GM18861 (cell line): ENCODE measurements around the gene TSHZ1.

ENCODE experiments used
- ATAC-seq: cut with Tn5 transposase; IDR thresholded peaks from one replicate; pipeline ENCODE4 v1.9.1; 2021; ENCODE audit not compliant: unreplicated experiment

TSHZ1 gene

GRCh38 chr18:75264926-75265597 is 54.5 kb downstream of the TSHZ1 start:
- ATAC-seq = no peak

GRCh38 chr18:75265872-75266271 is 55.3 kb downstream of the TSHZ1 start:
- no peak for ATAC-seq

- no peak for ATAC-seq
These were observed 57.2 kb downstream of the TSHZ1 start for GRCh38 chr18:75267643-75268363.

- ATAC-seq = no peak
These were observed 57.7 kb downstream of the TSHZ1 start for GRCh38 chr18:75268364-75268646.

GRCh38 chr18:75269124-75269680 is 58.6 kb downstream of the TSHZ1 start:
- ATAC-seq = no peak

- ATAC-seq = no peak
These were observed 59.1 kb downstream of the TSHZ1 start for GRCh38 chr18:75269696-75270095.

- ATAC-seq = no peak
These were observed 61.4 kb downstream of the TSHZ1 start for GRCh38 chr18:75271952-75272351.

- no peak for ATAC-seq
These were observed 63.2 kb downstream of the TSHZ1 start for GRCh38 chr18:75273817-75274216.

GRCh38 chr18:75275226-75275625 is 64.6 kb downstream of the TSHZ1 start:
- no peak for ATAC-seq

GRCh38 chr18:75276818-75277609 is 66.4 kb downstream of the TSHZ1 start:
- no peak for ATAC-seq

GRCh38 chr18:75277610-75277928 is 67.0 kb downstream of the TSHZ1 start:
- ATAC-seq = no peak

- ATAC-seq = no peak
These were observed 68.8 kb downstream of the TSHZ1 start for GRCh38 chr18:75279381-75279780.

- no peak for ATAC-seq
These were observed 70.1 kb downstream of the TSHZ1 start for GRCh38 chr18:75280427-75281280.

GRCh38 chr18:75282746-75283145 is 72.1 kb downstream of the TSHZ1 start:
- no peak for ATAC-seq

- ATAC-seq = no peak
These were observed 73.1 kb downstream of the TSHZ1 start for GRCh38 chr18:75283731-75284130.

- ATAC-seq = no peak
These were observed 74.0 kb downstream of the TSHZ1 start for GRCh38 chr18:75284566-75284965.

GRCh38 chr18:75285876-75286275 is 75.3 kb downstream of the TSHZ1 start:
- ATAC-seq = no peak

GRCh38 chr18:75287006-75287405 is 76.4 kb downstream of the TSHZ1 start:
- ATAC-seq = no peak

- ATAC-seq = no peak
These were observed 77.1 kb downstream of the TSHZ1 start for GRCh38 chr18:75287700-75288099.

GRCh38 chr18:75289761-75290160 is 79.2 kb downstream of the TSHZ1 start:
- ATAC-seq = no peak

GRCh38 chr18:75290737-75291358 is 80.3 kb downstream of the TSHZ1 start:
- no peak for ATAC-seq
